Keratinocyte (primary cell): ENCODE measurements around the gene ABCA4. TPM values are rescaled to one million over a fixed set of nuclear protein-coding genes. Genes with fewer than 3 reads are reported as not detected.
A peak's percentile ranks its signal among the peaks of the same experiment; 100 is the strongest.

Source experiments
- DNase-seq: peaks from one replicate; pipeline ENCODE4 v3.0.0-alpha.2; 2011; ENCODE audit warnings: low read depth, missing footprints, low spot score
- FAIRE-seq: peaks from 2 replicates; lab custom pipeline; 2011; peaks lifted over from hg19 to GRCh38; lab: Jason Lieb, UNC
- H2AFZ ChIP-seq: 2 replicates; pipeline ENCODE4 v1.6.0; 2012; ENCODE audit warnings: low read length, control low read depth, inconsistent platforms; ENCODE audit not compliant: control insufficient read depth
- H3K27ac ChIP-seq: 2 replicates; pipeline ENCODE4 v1.5.1; 2011; ENCODE audit warnings: low read length; ENCODE audit not compliant: control insufficient read depth, insufficient read depth
- H3K27me3 ChIP-seq: 3 replicates; pipeline ENCODE4 v1.6.0; 2011; ENCODE audit warnings: low read length; ENCODE audit not compliant: control insufficient read depth, insufficient read depth; ENCODE audit errors: extremely low read depth
- H3K36me3 ChIP-seq, 2 experiments: 2 replicates in 1 of 2; 3 replicates in 1 of 2; pipeline ENCODE4 v1.5.1; 2011; ENCODE audit warnings: low read length in 2 of 2, mild to moderate bottlenecking in 1 of 2; ENCODE audit not compliant: control insufficient read depth in 2 of 2, insufficient read depth in 2 of 2; ENCODE audit errors: extremely low read depth in 1 of 2
- H3K4me1 ChIP-seq: 3 replicates; pipeline ENCODE4 v1.5.1; 2011; ENCODE audit warnings: low read length; ENCODE audit not compliant: control insufficient read depth, insufficient read depth; ENCODE audit errors: extremely low read depth
- H3K4me2 ChIP-seq: 3 replicates; pipeline ENCODE4 v1.6.0; 2011; ENCODE audit warnings: low read depth, low read length; ENCODE audit not compliant: control insufficient read depth, insufficient read depth; ENCODE audit errors: extremely low read depth
- H3K4me3 ChIP-seq, 3 experiments: fragments of 200-600 bp in 1 of 3; sonication (generic) in 1 of 3; 2 replicates in 2 of 3; 3 replicates in 1 of 3; pipeline ENCODE4 v1.5.1; 2011 to 2016; ENCODE audit warnings: low read length in 3 of 3, mild to moderate bottlenecking in 3 of 3, control low read depth in 2 of 3, inconsistent platforms in 1 of 3, low read depth in 1 of 3, mixed read lengths in 1 of 3, mixed run types in 1 of 3, moderate library complexity in 1 of 3; ENCODE audit not compliant: control insufficient read depth in 2 of 3, insufficient read depth in 2 of 3; ENCODE audit errors: extremely low read depth in 1 of 3
- H3K79me2 ChIP-seq: 2 replicates; pipeline ENCODE4 v1.6.0; 2012; ENCODE audit warnings: low read length; ENCODE audit not compliant: control insufficient read depth, insufficient read depth
- H3K9ac ChIP-seq: 3 replicates; pipeline ENCODE4 v1.6.0; 2011; ENCODE audit warnings: low read length; ENCODE audit not compliant: control insufficient read depth, insufficient read depth; ENCODE audit errors: extremely low read depth
- H3K9me1 ChIP-seq: 3 replicates; pipeline ENCODE4 v1.6.0; 2011; ENCODE audit warnings: low read length; ENCODE audit not compliant: control insufficient read depth, insufficient read depth; ENCODE audit errors: extremely low read depth
- H3K9me3 ChIP-seq: 2 replicates; pipeline ENCODE4 v1.5.1; 2012; ENCODE audit warnings: low read depth, low read length; ENCODE audit not compliant: control insufficient read depth
- H4K20me1 ChIP-seq: 3 replicates; pipeline ENCODE4 v1.6.0; 2011; ENCODE audit warnings: low read length; ENCODE audit not compliant: control insufficient read depth, insufficient read depth; ENCODE audit errors: extremely low read depth
- EZH2 ChIP-seq: IDR thresholded peaks from one replicate; pipeline ENCODE4 v1.6.1; 2012; ENCODE audit warnings: inconsistent platforms, mild to moderate bottlenecking, low read length, moderate library complexity
- dilution Hi-C: fragments of 300-500 bp; cut with MboI; formaldehyde crosslinking; loops from one replicate; pipeline ENCODE4 v1.7.0; 2020; ENCODE audit warnings: low sequenced_read_pairs; ENCODE audit not compliant: extremely low pct_ligation_motif_present
- polyA plus RNA-seq, 5 experiments: library from polyadenylated mRNA; depleted of rRNA in 3 of 5; stranded (reverse) in 3 of 5; stranded (forward) in 1 of 5; unstranded in 1 of 5; fragments of >200 nt; gene quantifications; 1 replicate in 1 of 5; 2 replicates in 3 of 5; 3 replicates in 1 of 5; pipeline versions ENCODE4 v1.2.1 to v1.2.3, GENCODE V29; 2011 to 2012; ENCODE audit warnings: missing spikeins in 2 of 5, low read depth in 1 of 5, low replicate concordance in 1 of 5
- TF ChIP-seq, protein P1 (sequence below), 3 experiments: IDR thresholded peaks in 1 of 3; conservative IDR thresholded peaks in 1 of 3; optimal IDR thresholded peaks in 1 of 3; 2 replicates in 2 of 3; 3 replicates in 1 of 3; pipeline versions ENCODE3 to v1.5.1; 2011; ENCODE audit warnings: low read length in 3 of 3, mild to moderate bottlenecking in 3 of 3, moderate library complexity in 2 of 3, control low read depth in 1 of 3, inconsistent platforms in 1 of 3; ENCODE audit not compliant: insufficient read depth in 2 of 3; ENCODE audit errors: extremely low read depth in 1 of 3

The ABCA4 gene
- polyA plus RNA-seq, 1 donor (not counting 4 experiments of a cell fraction or from before 2014, with no cell fraction given) = 0.04 TPM

DNA sequence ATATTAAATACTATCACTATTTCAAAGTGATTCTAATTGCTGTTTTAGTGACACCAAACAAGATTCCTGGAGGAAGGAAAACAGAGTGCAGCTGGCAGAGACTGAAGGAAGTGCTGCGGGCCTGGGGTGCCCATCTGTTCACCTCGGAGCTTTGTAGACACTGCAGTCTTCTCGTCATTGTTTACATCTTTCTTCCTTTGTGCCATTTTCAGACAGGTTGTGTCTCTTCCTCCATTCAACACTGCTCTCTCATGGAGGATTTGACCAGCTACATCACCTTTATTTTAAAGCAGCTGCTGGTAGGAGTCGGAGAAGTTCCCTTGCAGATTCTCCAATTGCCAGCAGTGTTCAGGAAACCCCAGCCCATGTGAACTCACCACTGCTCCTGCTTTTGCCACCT is 37.3 kb downstream of the ABCA4 start:
- H3K9me1 ChIP-seq = no peaks in the 10 kb centered on the region
- H3K9me3 ChIP-seq = no peaks in the 10 kb centered on the region
- H3K36me3 ChIP-seq = no peaks in the 10 kb centered on the region
- H4K20me1 ChIP-seq = no peaks in the 10 kb centered on the region
- no peaks in the 10 kb centered on the region for H3K79me2 ChIP-seq
- no peak overlapping the region for H3K9ac ChIP-seq
- TF ChIP-seq EZH2 = no peak
- TF ChIP-seq, protein P1, sequence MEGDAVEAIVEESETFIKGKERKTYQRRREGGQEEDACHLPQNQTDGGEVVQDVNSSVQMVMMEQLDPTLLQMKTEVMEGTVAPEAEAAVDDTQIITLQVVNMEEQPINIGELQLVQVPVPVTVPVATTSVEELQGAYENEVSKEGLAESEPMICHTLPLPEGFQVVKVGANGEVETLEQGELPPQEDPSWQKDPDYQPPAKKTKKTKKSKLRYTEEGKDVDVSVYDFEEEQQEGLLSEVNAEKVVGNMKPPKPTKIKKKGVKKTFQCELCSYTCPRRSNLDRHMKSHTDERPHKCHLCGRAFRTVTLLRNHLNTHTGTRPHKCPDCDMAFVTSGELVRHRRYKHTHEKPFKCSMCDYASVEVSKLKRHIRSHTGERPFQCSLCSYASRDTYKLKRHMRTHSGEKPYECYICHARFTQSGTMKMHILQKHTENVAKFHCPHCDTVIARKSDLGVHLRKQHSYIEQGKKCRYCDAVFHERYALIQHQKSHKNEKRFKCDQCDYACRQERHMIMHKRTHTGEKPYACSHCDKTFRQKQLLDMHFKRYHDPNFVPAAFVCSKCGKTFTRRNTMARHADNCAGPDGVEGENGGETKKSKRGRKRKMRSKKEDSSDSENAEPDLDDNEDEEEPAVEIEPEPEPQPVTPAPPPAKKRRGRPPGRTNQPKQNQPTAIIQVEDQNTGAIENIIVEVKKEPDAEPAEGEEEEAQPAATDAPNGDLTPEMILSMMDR (optimal IDR thresholded peaks at IDR 0.05 in 1 of 3, IDR thresholded peaks at IDR 0.05 in 1 of 3, conservative IDR thresholded peaks at IDR 0.05 in 1 of 3; ENCODE audit: extremely low read depth in 1 of 3, insufficient read depth in 2 of 3, low read length in 3 of 3) = no peak
- H3K4me1 ChIP-seq = peaks cover 19% of the 10 kb centered on the region
- H3K4me3 ChIP-seq = no peak overlapping the region
- H2AFZ ChIP-seq = no peak overlapping the region
- dilution Hi-C loops = no loop called here
- FAIRE-seq (no peak), DNase-seq (no peak)
- no peak overlapping the region for H3K4me2 ChIP-seq
- H3K27ac ChIP-seq = no peak overlapping the region
- H3K27me3 ChIP-seq = no peaks in the 10 kb centered on the region

DNA sequence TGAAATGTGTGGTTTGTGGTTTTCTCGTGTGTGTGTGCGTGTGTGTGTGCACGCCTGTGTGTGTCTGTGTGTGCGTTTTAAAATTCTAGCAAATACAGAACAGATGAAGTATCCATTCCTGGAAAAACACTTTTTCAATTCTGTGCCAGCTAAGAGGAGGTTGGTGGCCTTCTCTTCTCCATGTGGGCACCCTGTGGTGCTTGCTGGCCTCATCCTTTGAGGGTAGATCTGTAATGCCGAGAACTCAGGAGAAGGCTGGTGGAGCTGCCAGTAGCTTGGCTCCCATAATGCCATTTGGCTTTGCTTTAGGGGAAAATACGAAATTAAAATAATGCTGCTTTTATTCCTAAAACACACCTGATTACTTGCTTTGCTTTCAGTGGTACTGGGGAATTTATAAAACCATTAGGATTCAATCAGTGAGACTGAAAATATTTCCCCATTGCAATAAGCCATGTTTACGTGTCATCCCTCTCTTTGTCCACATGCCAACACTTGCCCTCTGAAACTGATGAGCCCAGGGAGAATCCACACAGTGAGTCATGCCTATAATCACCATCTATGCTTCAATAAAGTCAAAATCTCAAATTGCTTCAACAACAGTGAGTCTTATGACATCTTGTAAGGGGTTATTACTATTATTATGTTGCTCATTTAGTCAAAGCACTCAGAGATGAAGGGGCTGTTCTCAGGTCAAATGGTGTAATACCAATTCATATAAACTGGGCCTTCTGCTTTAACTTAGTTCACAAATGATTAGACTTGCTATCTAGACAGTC is 39.2 kb downstream of the ABCA4 start:
- Histone ChIP-seq H3K4me3 (peak overlapping the region in 1 of 3 experiments; percentile 41), H3K27ac (peak overlapping the region; percentile 81), H3K9me3 (no peaks in the 10 kb centered on the region), H3K4me1 (peaks cover 19% of the 10 kb centered on the region), H3K79me2 (no peaks in the 10 kb centered on the region), H3K27me3 (no peaks in the 10 kb centered on the region), H3K4me2 (peak overlapping the region; percentile 70), H3K9me1 (no peaks in the 10 kb centered on the region), H2AFZ (peak overlapping the region; percentile 52), H4K20me1 (no peaks in the 10 kb centered on the region), H3K9ac (peak overlapping the region; percentile 36), H3K36me3 (no peaks in the 10 kb centered on the region)
- DNase-seq = peak; percentile 38
- peak; percentile 99 for FAIRE-seq
- TF ChIP-seq, protein P1 (optimal IDR thresholded peaks at IDR 0.05 in 1 of 3, IDR thresholded peaks at IDR 0.05 in 1 of 3, conservative IDR thresholded peaks at IDR 0.05 in 1 of 3; ENCODE audit: extremely low read depth in 1 of 3, insufficient read depth in 2 of 3, low read length in 3 of 3) = no peak
- TF ChIP-seq EZH2 = no peak
- dilution Hi-C loops = no loop called here
